SK-N-MC (cell line): ENCODE data around the gene IFFO2.

Experiments used
- EZH2 ChIP-seq: fragments of 200-600 bp; sonication (generic); IDR thresholded peaks from one replicate; pipeline ENCODE4 v1.6.1; 2017; ENCODE audit warnings: antibody characterized with exemption
- FOXP2 ChIP-seq: optimal IDR thresholded peaks from 2 replicates; pipeline ENCODE3; 2011; ENCODE audit warnings: mild to moderate bottlenecking, moderate library complexity; ENCODE audit not compliant: insufficient read depth; ENCODE audit errors: extremely low read length, control extremely low read depth
- POLR2AphosphoS5 ChIP-seq: IDR thresholded peaks from 2 replicates; pipeline ENCODE4 v1.6.1; 2012; ENCODE audit warnings: mild to moderate bottlenecking, low read depth, low read length, borderline replicate concordance

DNA sequence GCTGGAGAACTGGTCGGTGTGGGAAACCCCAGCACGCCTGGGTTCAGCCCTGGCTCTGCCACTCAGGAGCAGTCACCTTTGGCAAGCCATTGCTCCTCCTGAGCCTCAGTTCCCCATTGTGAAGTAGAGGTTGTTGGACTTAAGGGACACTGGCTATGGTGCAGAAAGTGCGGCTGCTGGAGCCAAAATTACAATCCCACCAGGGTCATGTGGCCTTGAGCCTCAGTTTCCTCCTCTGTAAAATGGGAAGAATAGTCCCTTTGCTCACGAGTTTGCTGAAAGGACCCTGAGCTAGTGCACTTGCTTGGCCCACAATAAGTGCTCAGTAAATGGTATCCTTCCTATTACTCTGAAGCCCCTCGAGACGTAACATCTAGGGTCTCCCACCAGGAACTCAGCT lies 82.4 kb downstream of the IFFO2 start:
- TF ChIP-seq EZH2 (no peak), POLR2AphosphoS5 (no peak), FOXP2 (no peak)
